Neural cell (in vitro differentiated cells): ENCODE data around the gene SIX3.

Experiments used
- CTCF ChIP-seq: fragments of 450-650 bp; IDR thresholded peaks from 2 replicates; pipeline ENCODE4 v1.5.1; 2014; ENCODE audit warnings: antibody characterized with exemption, mild to moderate bottlenecking, moderate library complexity; ENCODE audit not compliant: poor library complexity, severe bottlenecking
- EP300 ChIP-seq: fragments of 450-650 bp; conservative IDR thresholded peaks from 2 replicates; pipeline ENCODE4 v1.6.1; 2014; ENCODE audit warnings: antibody characterized with exemption, mild to moderate bottlenecking, moderate library complexity; ENCODE audit not compliant: poor library complexity, severe bottlenecking
- EZH2 ChIP-seq: fragments of 200-600, 300-800 bp; shearing (Covaris generic), sonication (generic); IDR thresholded peaks from 2 replicates; pipeline ENCODE4 v1.6.1; 2014; ENCODE audit warnings: antibody characterized with exemption, low read length, borderline replicate concordance, mild to moderate bottlenecking; ENCODE audit not compliant: insufficient read depth, poor library complexity, severe bottlenecking
- MXI1 ChIP-seq: fragments of 450-650 bp; conservative IDR thresholded peaks from 2 replicates; pipeline ENCODE4 v1.6.1; 2014; ENCODE audit warnings: antibody characterized with exemption, mild to moderate bottlenecking; ENCODE audit not compliant: poor library complexity, severe bottlenecking
- POLR2AphosphoS5 ChIP-seq: IDR thresholded peaks from 2 replicates; pipeline ENCODE4 v1.6.1; 2012
- SMC3 ChIP-seq: fragments of 450-650 bp; conservative IDR thresholded peaks from 2 replicates; pipeline ENCODE4 v1.6.1; 2014; ENCODE audit warnings: antibody characterized with exemption, mild to moderate bottlenecking, moderate library complexity; ENCODE audit not compliant: poor library complexity
- TAF1 ChIP-seq: IDR thresholded peaks from 2 replicates; pipeline ENCODE4 v1.6.1; 2012; ENCODE audit warnings: low read depth

- no peak for TF ChIP-seq CTCF
- peak; percentile 55 for TF ChIP-seq POLR2AphosphoS5
- no peak for TF ChIP-seq EP300
- TF ChIP-seq TAF1, result no peak
- TF ChIP-seq SMC3, result no peak
- TF ChIP-seq EZH2, result no peak
- TF ChIP-seq MXI1, result no peak
Measured at GRCh38 chr2:44927985-44928482, 13.5 kb upstream of the SIX3 start.
